ENCODE results near the gene CNGA4. TPM values are rescaled to one million over a fixed set of nuclear protein-coding genes. Genes with fewer than 3 reads are reported as not detected.
"Not testable (repeated sequence)": the region's sequence is repeated elsewhere in the genome, so short reads cannot be mapped to it uniquely, and the experiment has no call there.

CNGA4 gene
- polyA plus RNA-seq, 3 donors = 0.24 to 0.42 (median 0.30) TPM

DNA sequence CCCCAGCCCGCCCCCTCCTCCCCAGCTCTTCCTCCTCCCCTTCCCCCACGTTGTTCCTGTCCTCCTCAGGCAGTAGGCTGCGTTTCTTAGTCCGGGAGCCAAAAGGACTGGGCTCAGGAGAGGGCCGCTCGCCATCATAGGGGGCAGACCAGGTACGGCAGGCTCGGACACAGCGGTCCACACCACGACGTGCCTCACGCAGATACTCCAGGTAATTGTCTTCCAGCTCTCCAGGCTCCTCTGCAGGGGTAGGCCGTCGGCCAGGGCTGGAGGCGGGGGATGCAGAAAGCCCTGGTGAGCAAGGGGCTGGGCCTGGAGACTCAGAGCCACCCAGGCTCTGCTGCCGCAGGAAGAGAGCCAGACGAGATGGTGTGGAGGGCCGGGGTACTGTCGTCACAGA lies 21.2 kb upstream of the CNGA4 start:
- DNase-seq (ENCODE audit: extremely low read depth in 1 of 11, low read depth in 9 of 11, low spot score in 4 of 11) = no peak

DNA sequence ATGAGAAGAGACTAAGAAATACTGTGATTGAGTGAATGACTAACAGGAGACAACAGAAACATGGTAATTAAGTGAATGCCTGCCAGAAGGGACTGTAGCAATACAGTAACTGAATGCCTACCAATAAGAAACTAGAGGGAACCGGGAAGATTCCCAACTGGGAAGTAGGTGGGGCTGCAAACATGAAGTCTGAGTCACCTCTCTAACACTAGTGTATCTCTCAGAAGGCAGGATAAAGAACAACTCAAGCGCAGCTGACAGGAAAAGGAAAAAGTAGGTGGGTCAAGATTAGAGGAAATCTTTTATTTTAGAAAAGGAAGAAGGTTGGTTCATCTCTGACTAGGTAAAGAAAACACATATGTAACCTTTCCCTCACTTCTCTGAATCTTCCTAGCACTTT lies 19.5 kb upstream of the CNGA4 start:
- no peak for DNase-seq (ENCODE audit: extremely low read depth in 1 of 11, low read depth in 9 of 11, low spot score in 4 of 11)

DNA sequence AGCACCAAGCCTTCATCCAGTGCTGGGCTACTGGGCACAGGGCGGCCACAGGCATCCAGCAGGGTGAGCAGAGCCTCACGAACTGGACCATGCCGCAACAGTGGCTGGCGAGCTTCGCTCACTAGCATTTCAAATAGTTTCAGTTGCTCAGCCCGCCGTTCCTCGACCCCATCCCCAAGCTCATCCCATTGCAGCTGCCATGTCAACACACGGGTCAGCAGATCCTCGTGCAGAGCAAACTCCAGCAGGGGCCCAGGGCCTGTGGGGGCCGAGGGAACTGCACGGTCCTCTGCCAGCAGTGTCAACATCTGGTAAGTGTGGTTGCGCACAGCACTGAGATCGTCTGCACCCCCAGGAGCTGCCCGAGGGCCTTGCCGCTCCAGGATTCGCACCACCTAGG lies 15.0 kb upstream of the CNGA4 start:
- DNase-seq (ENCODE audit: extremely low read depth in 1 of 11, low read depth in 9 of 11, low spot score in 4 of 11) = no peak

DNA sequence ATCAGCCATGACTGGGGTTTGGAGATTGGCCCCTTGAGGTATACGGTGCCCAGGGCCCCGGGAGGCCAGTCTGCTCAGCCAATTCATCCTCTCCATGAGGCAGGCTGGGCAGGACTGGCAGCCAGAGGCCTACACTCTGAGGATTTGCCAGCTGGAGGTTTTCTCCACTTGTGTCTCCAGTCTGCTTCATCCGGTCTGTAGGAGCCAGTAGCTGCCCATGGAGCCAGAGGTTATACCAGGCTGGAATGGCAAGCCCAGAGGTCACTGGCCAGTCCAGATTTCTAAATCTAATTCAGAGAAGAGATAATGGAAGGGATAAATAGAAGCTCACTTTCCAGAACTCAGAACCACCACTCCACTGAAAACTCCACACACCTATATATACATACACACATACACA lies 14.5 kb upstream of the CNGA4 start:
- DNase-seq (ENCODE audit: extremely low read depth in 1 of 11, low read depth in 9 of 11, low spot score in 4 of 11) = no peak

DNA sequence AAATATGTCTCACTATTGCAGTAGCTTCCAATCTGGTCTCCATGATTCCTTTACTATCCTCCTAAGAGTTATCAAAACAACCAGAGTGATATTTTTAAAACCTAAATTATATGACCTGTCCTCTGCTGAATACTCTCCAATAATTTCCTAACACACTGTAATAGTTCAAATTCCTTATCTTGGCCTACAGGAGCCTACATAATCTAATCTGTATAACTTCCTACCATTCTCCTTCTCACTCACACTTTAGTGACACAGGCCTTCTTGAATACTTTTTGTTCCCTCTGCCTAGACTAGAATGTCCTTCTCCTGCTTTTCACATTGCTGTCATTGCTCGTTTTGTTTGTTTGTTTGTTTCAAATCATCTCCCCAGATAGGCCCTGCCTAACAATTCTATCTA lies 13.9 kb upstream of the CNGA4 start:
- no peak for DNase-seq (ENCODE audit: extremely low read depth in 1 of 11, low read depth in 9 of 11, low spot score in 4 of 11)

DNA sequence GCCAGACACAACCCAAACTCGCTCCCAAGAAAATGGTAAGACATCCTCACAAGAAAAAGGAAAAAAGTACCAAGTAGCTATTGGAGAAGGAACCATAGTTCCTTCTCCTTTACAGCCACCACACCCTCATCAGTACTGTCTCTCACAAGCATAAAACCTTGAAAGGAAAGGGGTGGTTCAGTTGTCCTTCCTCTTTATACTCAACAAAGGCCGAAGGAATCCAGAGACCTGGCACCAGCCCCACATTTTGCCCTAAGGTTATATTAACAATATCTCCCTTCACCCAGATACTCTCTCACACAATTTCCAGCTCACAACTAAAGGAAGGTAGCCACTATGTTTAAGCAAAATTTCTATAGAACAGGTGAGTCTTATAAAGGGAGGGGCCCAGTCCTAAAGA lies 13.0 kb upstream of the CNGA4 start:
- no peak for DNase-seq (ENCODE audit: extremely low read depth in 1 of 11, low read depth in 9 of 11, low spot score in 4 of 11)

DNA sequence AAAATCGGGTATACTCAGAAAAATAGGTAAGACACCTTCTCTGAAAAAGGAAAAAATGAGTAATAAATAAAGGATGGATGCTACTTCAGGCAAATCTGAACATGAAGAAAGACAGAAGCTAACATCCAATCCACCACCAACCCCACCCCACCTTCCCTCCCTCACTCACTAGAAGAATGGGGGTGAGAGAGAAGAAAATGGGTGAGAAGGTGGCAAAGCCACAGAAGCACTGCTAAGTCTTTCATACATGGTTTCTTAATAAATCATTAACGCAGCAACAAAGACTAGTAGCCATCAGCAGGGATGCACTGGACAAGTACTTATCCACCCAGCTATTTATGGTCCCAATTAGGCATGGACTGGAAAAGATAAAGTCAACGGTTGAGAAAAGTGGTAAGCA lies 10.4 kb upstream of the CNGA4 start:
- DNase-seq (ENCODE audit: extremely low read depth in 1 of 11, low read depth in 9 of 11, low spot score in 4 of 11) = no peak

DNA sequence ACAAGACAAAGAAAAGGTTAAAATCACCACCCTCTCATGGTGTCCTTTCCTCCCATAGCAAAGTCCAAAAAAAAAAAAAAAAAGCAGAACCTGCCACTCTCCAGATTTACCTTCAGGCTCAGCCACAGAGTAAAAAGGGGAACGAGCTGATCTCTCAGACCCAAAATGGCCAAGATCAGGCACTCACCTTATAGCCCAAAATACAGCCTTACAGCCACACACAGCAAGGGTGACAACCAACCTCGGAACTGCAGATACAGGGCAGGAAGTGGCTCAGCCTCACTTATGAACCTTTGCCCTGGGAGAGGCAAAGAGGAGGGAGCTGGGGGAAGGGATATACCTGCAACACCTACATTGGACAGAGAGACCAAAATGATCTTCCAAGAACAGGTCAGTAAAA lies 9.0 kb upstream of the CNGA4 start:
- DNase-seq (ENCODE audit: extremely low read depth in 1 of 11, low read depth in 9 of 11, low spot score in 4 of 11) = no peak

DNA sequence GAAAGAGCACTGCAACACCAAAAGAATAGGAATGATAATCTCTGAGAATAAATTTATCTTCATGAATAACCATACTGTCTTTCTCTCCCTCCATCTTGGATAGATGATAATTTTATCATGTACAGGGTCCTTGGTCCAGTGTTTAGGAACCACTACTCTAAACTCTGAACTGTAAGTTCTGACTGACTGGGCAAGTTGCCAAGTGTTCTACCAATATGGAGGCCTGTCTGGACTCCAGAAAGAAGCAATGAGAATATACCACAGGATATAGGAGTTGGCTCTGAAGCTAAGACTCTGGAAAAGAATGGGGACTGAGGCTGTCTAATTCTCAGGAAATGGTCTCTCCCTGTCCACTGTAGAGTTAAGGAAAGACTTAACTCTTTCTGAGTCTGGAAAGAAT lies 6.0 kb upstream of the CNGA4 start:
- no peak for DNase-seq (ENCODE audit: extremely low read depth in 1 of 11, low read depth in 9 of 11, low spot score in 4 of 11)

DNA sequence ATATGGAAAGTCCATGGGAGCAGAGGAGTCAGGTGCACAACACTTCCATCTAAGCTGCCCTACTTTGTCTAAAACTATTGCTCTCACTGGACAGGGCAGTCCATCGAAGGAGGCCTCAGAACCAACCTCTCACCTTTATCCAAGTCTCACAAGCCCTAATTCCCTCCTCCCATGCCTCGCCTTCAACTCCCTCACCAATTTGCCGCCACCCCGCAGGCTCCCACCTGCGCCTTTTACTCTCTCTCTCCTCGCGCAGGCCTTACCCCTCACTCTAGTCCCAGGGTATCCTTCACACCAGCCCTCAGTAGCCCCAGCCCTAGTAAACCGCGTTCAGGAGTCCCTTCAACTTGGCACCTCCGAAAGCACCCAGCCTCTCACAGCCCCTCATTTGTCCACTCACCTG lies 4.9 kb upstream of the CNGA4 start:
- peak in 5 of 11 donors; percentile 2 to 53 (median 11) for DNase-seq (ENCODE audit: extremely low read depth in 1 of 11, low read depth in 9 of 11, low spot score in 4 of 11)

DNA sequence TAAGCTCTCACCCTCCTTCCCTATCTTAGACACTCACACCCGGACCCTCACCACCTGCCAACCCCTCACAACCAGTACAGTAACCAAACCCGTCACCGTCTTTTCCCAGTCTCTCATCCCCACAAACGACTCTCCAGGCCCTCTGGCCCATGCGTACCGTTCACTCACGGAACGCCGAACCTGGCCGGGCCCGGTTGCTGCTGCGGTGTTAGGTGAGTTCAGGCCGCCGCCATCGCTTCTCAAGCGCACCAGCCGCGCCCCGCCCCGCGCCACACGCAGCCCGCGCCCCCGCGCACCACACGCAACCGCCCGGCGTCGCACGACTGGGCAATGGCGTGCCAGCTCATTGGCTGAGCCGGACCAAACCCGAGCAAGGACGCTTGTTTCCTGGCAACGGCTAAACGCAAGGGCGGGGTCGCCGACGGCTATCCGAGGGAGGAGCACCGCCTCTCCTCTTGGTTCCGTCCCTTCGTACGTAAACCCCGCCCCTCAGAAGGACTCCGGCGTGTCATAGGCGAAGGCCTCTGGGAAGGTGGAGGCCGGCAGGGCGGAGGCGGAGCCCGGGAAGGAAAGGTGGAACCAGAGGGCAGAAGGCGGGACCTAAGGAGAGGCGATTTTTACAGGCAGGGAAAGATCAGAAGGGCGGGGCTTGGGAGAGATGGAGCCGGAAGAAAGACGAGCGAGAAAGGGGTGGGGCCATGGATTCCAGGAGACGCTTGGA lies 4.3 kb upstream of the CNGA4 start, which contains the start of gene FHIP1B:
Gene FHIP1B, minus strand, starts transcription at position 250 of the 721 bp plus-strand sequence. CDS start 10,120 bp downstream, outside the sequence.
- peak; percentile 97 to 99 (median 99) for DNase-seq (ENCODE audit: extremely low read depth in 1 of 11, low read depth in 9 of 11, low spot score in 4 of 11)

DNA sequence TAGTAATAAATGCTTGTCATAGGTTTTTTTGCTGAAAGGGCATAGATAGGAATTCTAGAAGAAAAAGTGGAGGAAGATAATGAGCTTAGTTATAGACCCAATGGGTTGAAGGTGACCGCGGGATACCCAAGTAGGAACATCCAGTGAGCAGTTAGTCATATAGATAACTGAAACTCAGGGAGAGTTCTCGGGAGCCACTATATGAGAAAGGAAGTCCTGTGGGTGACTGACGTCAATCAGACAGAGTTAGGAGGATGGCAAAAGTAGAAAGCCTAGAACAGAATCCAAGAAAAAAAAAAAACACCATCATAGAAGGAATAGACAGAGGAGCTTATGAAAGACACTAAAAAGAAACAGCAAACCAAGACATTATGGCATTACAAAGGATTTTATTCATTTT lies 1.6 kb upstream of the CNGA4 start:
- DNase-seq (ENCODE audit: extremely low read depth in 1 of 11, low read depth in 9 of 11, low spot score in 4 of 11) = no peak

DNA sequence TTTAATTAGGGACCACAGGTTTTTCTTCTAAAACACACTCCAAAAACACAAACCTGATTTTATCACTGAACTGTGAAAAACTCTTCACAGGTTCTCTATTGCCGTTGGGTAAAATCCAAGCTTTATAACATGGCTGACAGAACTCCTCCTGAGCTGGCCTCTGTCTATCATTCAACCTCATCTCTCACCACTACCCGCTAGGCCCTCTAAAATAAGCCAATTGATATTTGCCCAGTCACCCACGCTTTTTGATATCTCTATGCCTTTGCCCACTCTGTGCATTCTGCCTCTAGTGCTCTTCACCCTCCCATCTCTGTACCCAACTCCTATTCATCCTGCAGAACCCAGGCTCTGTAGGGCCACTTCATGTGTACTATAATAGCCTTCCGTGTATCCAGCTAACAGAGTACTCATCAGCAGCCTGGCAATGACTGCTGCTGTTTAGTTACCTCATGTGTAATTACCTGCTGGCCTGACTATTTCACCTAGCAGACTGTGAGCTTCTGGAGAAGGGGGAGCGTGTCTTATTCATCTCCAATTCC lies 1.1 kb upstream of the CNGA4 start:
- DNase-seq (ENCODE audit: extremely low read depth in 1 of 11, low read depth in 9 of 11, low spot score in 4 of 11) = no peak

DNA sequence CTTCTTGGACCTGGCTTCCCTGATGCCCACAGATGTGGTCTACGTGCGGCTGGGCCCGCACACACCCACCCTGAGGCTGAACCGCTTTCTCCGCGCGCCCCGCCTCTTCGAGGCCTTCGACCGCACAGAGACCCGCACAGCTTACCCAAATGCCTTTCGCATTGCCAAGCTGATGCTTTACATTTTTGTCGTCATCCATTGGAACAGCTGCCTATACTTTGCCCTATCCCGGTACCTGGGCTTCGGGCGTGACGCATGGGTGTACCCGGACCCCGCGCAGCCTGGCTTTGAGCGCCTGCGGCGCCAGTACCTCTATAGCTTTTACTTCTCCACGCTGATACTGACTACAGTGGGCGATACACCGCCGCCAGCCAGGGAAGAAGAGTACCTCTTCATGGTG lies 1.2 kb downstream of the CNGA4 start:
- no peak for DNase-seq (ENCODE audit: extremely low read depth in 1 of 11, low read depth in 9 of 11, low spot score in 4 of 11)

DNA sequence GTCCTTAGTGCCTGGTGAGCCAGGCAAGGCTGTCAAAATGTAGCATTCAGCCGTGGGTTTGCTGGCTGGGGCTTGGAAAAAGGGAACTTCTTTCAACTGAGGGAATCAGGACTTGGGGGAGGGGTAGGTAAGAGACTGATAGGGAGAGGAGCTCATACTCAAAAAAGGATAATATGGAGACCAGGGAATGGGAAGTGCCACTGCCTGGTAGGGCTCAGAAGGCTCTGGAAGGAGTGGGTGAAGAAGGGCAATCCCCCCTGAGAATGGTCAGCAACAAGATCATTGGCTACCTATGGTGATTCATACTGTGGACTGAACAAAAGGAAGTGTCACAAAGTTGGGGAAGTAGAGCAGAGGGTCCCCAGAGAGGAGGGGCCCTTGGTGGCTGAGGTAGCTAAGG lies 1.9 kb downstream of the CNGA4 start:
- DNase-seq (ENCODE audit: extremely low read depth in 1 of 11, low read depth in 9 of 11, low spot score in 4 of 11) = no peak

DNA sequence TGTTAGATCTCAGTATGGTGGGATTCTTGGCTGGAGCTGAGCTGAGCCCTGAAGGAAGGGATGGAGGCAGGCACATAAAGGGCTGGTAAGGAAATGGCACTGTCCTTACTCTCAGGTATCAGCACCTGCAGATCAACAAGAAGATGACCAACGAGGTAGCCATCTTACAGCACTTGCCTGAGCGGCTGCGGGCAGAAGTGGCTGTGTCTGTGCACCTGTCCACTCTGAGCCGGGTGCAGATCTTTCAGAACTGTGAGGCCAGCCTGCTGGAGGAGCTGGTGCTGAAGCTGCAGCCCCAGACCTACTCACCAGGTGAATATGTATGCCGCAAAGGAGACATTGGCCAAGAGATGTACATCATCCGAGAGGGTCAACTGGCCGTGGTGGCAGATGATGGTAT lies 2.4 kb downstream of the CNGA4 start:
- DNase-seq (ENCODE audit: extremely low read depth in 1 of 11, low read depth in 9 of 11, low spot score in 4 of 11) = no peak

DNA sequence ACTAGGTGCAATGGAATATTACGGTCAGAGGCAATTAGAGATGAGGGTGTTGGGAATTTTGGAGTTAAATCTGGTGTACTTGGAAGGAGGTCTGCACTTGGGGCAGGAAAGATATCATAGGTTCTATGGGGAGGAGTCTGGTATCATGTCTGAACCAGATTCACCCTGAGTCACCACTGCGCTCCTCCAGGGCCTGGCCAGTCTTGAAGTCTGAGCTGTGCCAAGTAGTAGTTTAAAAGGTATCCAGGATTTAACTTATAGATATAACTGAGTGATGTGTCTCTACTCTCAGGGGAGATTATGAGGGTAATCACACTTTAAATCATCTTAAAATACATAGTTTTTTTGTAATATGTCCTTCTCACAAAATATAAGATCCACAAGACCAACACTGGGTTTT lies 6.6 kb downstream of the CNGA4 start:
- DNase-seq (ENCODE audit: extremely low read depth in 1 of 11, low read depth in 9 of 11, low spot score in 4 of 11) = no peak

DNA sequence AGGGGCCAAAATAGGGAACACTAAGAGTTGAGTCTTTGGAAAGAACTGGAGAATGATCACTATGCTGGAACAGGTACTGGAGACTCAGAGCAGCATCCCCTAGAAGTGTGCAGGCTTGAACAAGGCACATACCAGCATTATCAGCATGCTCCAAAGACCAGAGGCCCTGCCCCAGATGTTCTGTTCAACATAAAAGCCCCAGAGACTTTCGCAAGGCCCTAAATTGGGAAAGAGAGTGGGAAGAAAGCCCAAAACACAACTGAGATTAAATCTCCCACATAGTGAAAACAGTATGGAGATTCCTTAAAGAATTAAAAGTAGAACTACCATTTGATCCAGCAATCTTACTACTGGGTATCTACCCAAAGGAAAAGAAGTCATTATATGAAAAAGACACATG lies 9.4 kb downstream of the CNGA4 start:
- DNase-seq (ENCODE audit: extremely low read depth in 1 of 11, low read depth in 9 of 11, low spot score in 4 of 11) = no peak

DNA sequence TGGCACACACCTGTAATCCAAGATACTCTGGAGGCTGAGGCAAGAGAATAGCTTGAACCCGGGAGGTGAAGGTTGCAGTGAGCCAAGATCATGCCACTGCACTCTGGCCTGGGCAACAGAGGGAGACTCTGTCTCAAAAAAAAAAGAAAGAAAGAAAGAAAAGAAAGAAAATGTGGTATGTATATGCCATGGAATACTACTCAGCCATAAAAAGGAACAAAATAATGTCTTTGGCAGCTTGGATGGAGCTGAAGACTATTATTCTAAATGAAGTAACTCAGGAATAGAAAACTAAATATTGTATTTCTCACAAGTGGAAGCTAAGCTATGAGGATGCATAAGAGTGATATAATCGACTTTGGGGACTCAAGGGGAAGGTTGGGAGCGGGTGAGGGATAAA lies 10.0 kb downstream of the CNGA4 start:
- DNase-seq (ENCODE audit: extremely low read depth in 1 of 11, low read depth in 9 of 11, low spot score in 4 of 11) = not testable (repeated sequence)

DNA sequence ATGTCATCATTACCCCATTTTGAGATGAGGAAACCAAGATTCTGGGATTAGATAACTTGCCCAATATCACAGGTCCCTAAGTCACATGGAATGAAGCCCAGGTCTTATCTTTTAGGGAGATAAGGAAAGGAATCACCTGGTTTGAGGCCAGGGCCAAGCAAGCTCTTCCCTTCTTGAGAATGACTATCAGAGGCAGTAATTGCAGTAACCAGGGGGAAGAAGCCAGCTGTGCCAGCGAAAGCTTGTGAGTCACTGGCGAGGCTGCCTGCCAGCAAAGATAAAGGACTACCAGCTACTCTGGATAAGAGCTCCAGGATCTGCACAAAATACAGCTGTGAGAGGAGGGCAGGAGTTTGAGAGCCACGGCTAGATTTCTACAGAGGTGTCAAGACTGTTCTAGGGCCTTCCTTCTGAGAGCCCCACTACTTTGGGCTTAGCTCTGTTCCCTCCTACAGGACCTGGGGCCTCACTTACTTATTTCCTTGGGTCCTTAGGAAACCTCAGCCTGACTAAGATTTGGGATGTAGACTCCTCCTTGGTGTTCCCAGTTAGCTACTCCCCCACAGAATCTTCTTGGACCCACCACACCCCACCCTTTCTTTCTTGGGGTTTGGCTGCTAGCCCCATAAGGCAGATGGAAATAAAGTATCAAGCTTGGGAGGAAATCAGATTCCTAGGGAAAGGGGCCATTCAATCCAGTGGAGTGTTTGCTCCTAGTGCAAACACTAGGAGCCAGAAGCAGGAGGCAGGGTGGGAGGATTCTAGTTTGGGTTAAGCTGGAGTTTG lies 11.1 kb downstream of the CNGA4 start:
- no peak for DNase-seq (ENCODE audit: extremely low read depth in 1 of 11, low read depth in 9 of 11, low spot score in 4 of 11)
